ENCODE measurements around the gene KRT77.

- TF ChIP-seq CTCF (IDR thresholded peaks at IDR 0.05), result no peak
- TF ChIP-seq POLR2A (IDR thresholded peaks at IDR 0.05), result no peak
- no peak for TF ChIP-seq POLR2AphosphoS5 (IDR thresholded peaks at IDR 0.05)
Observed at GRCh38 chr12:52715416-52715815, 12.1 kb upstream of the KRT77 start.

Data from stomach (tissue), 4 donors.